A549 (cell line): ENCODE measurements around the gene NFIA. TPM values are rescaled to one million over a fixed set of nuclear protein-coding genes. Genes with fewer than 3 reads are reported as not detected.

ENCODE experiments used
- ATAC-seq, 2 experiments: fragments of 200-7000 bp in 1 of 2; fragments of >200 bp in 1 of 2; cut with Nextera tagmentation in 1 of 2; cut with Tn5 transposase in 1 of 2; 3 replicates each; pipeline versions ENCODE4 v1.8.0 to v1.9.1; 2018 to 2020; ENCODE audit warnings: mild to moderate bottlenecking in 1 of 2, moderate library complexity in 1 of 2
- CTCF ChIA-PET: fragments of 300-600 bp; sonication (Branson Sonifier 250); formaldehyde crosslinking; extraction: SDS; loops from one replicate; lab custom pipeline; 2021; ENCODE audit warnings: antibody characterized with exemption, inconsistent platforms; lab: Yijun Ruan, JAX
- POLR2A ChIA-PET: fragments of 350-600 bp; formaldehyde crosslinking; extraction: SDS; loops from one replicate; lab custom pipeline; 2021; ENCODE audit warnings: antibody characterized with exemption, inconsistent platforms; lab: Yijun Ruan, JAX
- DNase-seq, 2 experiments: peaks; one replicate each; pipeline versions ENCODE4 v3.0.0 to v3.0.0-alpha.2; 2011 to 2016; ENCODE audit warnings: low read depth in 1 of 2, low spot score in 1 of 2
- FAIRE-seq: peaks from 2 replicates; lab custom pipeline; 2011; peaks lifted over from hg19 to GRCh38; lab: Jason Lieb, UNC
- H3K27ac ChIP-seq, 2 experiments: fragments of >200 bp; sonication (Bioruptor Twin); formaldehyde crosslinking; 3 replicates each; pipeline ENCODE4 v1.5.1; 2016 to 2017
- H3K4me1 ChIP-seq: fragments of >200 bp; sonication (Bioruptor Twin); formaldehyde crosslinking; 3 replicates; pipeline ENCODE4 v1.6.1; 2016
- H3K4me2 ChIP-seq: fragments of >200 bp; sonication (Bioruptor Twin); formaldehyde crosslinking; 3 replicates; pipeline ENCODE4 v1.6.1; 2016
- H3K4me3 ChIP-seq: fragments of >200 bp; sonication (Bioruptor Twin); formaldehyde crosslinking; 3 replicates; pipeline ENCODE4 v1.5.1; 2016
- H3K9me3 ChIP-seq: fragments of >200 bp; sonication (Bioruptor Twin); formaldehyde crosslinking; 3 replicates; pipeline ENCODE4 v1.6.1; 2016
- ATOH8 ChIP-seq: fragments of 250-450 bp; sonication (Bioruptor Pico); IDR thresholded peaks from 2 replicates; pipeline ENCODE4 v1.5.0; 2020; ENCODE audit warnings: low read depth, mild to moderate bottlenecking, moderate library complexity
- CBX8 ChIP-seq: fragments of 200-600 bp; sonication (generic); IDR thresholded peaks from 2 replicates; pipeline ENCODE4 v1.6.1; 2016
- CEBPB ChIP-seq, 2 experiments: fragments of >200 bp in 1 of 2; sonication (Bioruptor Twin) in 1 of 2; formaldehyde crosslinking in 1 of 2; IDR thresholded peaks; 2 replicates each; pipeline ENCODE4 v1.6.1; 2012 to 2016
- CTCF ChIP-seq: fragments of >200 bp; sonication (Bioruptor Twin); formaldehyde crosslinking; IDR thresholded peaks from 3 replicates; pipeline ENCODE4 v1.5.1; 2016
- EHF ChIP-seq: fragments of 250-450 bp; sonication (Bioruptor Pico); IDR thresholded peaks from 2 replicates; pipeline ENCODE4 v1.5.0; 2020; ENCODE audit warnings: mild to moderate bottlenecking
- FOXS1 ChIP-seq: fragments of 250-450 bp; sonication (Bioruptor Pico); IDR thresholded peaks from 2 replicates; pipeline ENCODE4 v1.5.0; 2020; ENCODE audit warnings: mild to moderate bottlenecking, moderate library complexity
- GATA3 ChIP-seq: IDR thresholded peaks from 2 replicates; pipeline ENCODE4 v1.6.1; 2012; ENCODE audit warnings: borderline replicate concordance
- HOXA7 ChIP-seq: fragments of 250-450 bp; sonication (Bioruptor Pico); IDR thresholded peaks from 2 replicates; pipeline ENCODE4 v1.5.0; 2020; ENCODE audit warnings: mild to moderate bottlenecking, moderate library complexity
- HOXB13 ChIP-seq: fragments of 250-450 bp; sonication (Bioruptor Pico); IDR thresholded peaks from 2 replicates; pipeline ENCODE4 v1.5.0; 2020; ENCODE audit warnings: low read depth, mild to moderate bottlenecking, moderate library complexity
- KDM5A ChIP-seq: fragments of 200-600 bp; sonication (generic); IDR thresholded peaks from 2 replicates; pipeline ENCODE4 v1.6.1; 2016; ENCODE audit warnings: antibody characterized with exemption, mild to moderate bottlenecking
- MAFK ChIP-seq: fragments of 450-650 bp; IDR thresholded peaks from 2 replicates; pipeline ENCODE4 v1.6.1; 2014; ENCODE audit not compliant: partially characterized antibody
- NFE2L2 ChIP-seq: fragments of 150-350 bp; conservative IDR thresholded peaks from 2 replicates; pipeline ENCODE4 v1.6.1; 2014; ENCODE audit warnings: low read length
- POLR2A ChIP-seq: IDR thresholded peaks from 2 replicates; pipeline ENCODE4 v1.6.1; 2012; ENCODE audit warnings: mild to moderate bottlenecking, low read length
- REST ChIP-seq: fragments of 200-600 bp; sonication (generic); IDR thresholded peaks from 2 replicates; pipeline ENCODE4 v1.6.1; 2016; ENCODE audit warnings: antibody characterized with exemption, mild to moderate bottlenecking, moderate library complexity
- TFCP2L1 ChIP-seq: fragments of 250-450 bp; sonication (Bioruptor Pico); IDR thresholded peaks from 2 replicates; pipeline ENCODE4 v1.5.0; 2021; ENCODE audit warnings: mild to moderate bottlenecking
- TP53 ChIP-seq: fragments of 250-450 bp; sonication (Bioruptor Pico); IDR thresholded peaks from 2 replicates; pipeline ENCODE4 v1.5.0; 2021; ENCODE audit warnings: mild to moderate bottlenecking, moderate library complexity
- ZC3H11A ChIP-seq: fragments of 450-650 bp; IDR thresholded peaks from 2 replicates; pipeline ENCODE4 v1.6.1; 2014; ENCODE audit warnings: antibody characterized with exemption, mild to moderate bottlenecking
- ZFP36 ChIP-seq: fragments of 450-650 bp; IDR thresholded peaks from 2 replicates; pipeline ENCODE4 v1.6.1; 2014; ENCODE audit warnings: borderline replicate concordance; ENCODE audit not compliant: partially characterized antibody
- ZSCAN20 ChIP-seq: fragments of 250-450 bp; sonication (Bioruptor Pico); IDR thresholded peaks from 2 replicates; pipeline ENCODE4 v1.8.0; 2022; ENCODE audit warnings: mild to moderate bottlenecking, moderate library complexity
- WGBS: methylation state at CpG from one replicate; pipeline ENCODE4 v1.1.6; 2017; ENCODE audit errors: missing lambda C conversion rate; 5-methylcytosine and 5-hydroxymethylcytosine counted together
- polyA plus RNA-seq, 4 experiments: library from polyadenylated mRNA; depleted of rRNA in 3 of 4; stranded (reverse); fragments of >200 nt; fragmentation: RNase III in 1 of 4; extraction: RNeasy Plus Mini Kit Qiagen cat#74134 plus additional on column Dnase treatment in 1 of 4; gene quantifications; 2 replicates in 3 of 4; 3 replicates in 1 of 4; pipeline ENCODE4 v1.2.3, GENCODE V29; 2011 to 2017
- TF ChIP-seq, protein P1 (sequence below): fragments of >200 bp; sonication (Bioruptor Twin); formaldehyde crosslinking; IDR thresholded peaks from 2 replicates; pipeline ENCODE4 v1.6.1; 2016

NFIA gene
- polyA plus RNA-seq, 2 of the 4 experiments (the other 2 are of a cell fraction): 6.5 to 25.8 TPM

GRCh38 chr1:61412601-61413000 is 330.2 kb downstream of the NFIA start:
- DNase-seq (no peak), FAIRE-seq (no peak), ATAC-seq (no peak)
- no peak overlapping the region for H3K27ac ChIP-seq
- no peak overlapping the region for H3K4me3 ChIP-seq
- H3K9me3 ChIP-seq: no peaks in the 10 kb centered on the region
- CTCF ChIA-PET: no interaction called here
- TF ChIP-seq NFE2L2 (no peak), EHF (no peak), KDM5A (no peak), MAFK (no peak), GATA3 (no peak), CEBPB (IDR thresholded peaks at IDR 0.05) (no peak), HOXB13 (CRISPR knock-in tag) (no peak), CTCF (no peak), TP53 (CRISPR knock-in tag) (no peak), ZC3H11A (no peak), CBX8 (no peak), REST (no peak), TFCP2L1 (CRISPR knock-in tag) (no peak), FOXS1 (CRISPR knock-in tag) (no peak), ATOH8 (CRISPR knock-in tag) (no peak), POLR2A (no peak)
- TF ChIP-seq, protein P1, sequence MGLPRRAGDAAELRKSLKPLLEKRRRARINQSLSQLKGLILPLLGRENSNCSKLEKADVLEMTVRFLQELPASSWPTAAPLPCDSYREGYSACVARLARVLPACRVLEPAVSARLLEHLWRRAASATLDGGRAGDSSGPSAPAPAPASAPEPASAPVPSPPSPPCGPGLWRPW: no peak
- POLR2A ChIA-PET: no interaction called here
- no peak overlapping the region for H3K4me2 ChIP-seq
- no peaks in the 10 kb centered on the region for H3K4me1 ChIP-seq
- WGBS: 73% methylated on average over 1 of the region's 1 CpG

- no peak for ATAC-seq
- FAIRE-seq: no peak
- TF ChIP-seq CTCF (no peak), HOXA7 (no peak), ZFP36 (no peak), ZSCAN20 (CRISPR knock-in tag) (no peak), TFCP2L1 (CRISPR knock-in tag) (no peak)
- no peak overlapping the region for H3K27ac ChIP-seq
- no peaks in the 10 kb centered on the region for H3K4me1 ChIP-seq
- CTCF ChIA-PET: no interaction called here
- no peaks in the 10 kb centered on the region for H3K9me3 ChIP-seq
- H3K4me3 ChIP-seq: no peak overlapping the region
- no peak overlapping the region for H3K4me2 ChIP-seq
- no peak for DNase-seq
- POLR2A ChIA-PET: no interaction called here
- 96% methylated on average over 4 of the region's 4 CpGs for WGBS
Measured at GRCh38 chr1:61419196-61419595, 336.8 kb downstream of the NFIA start.
